Inferior parietal cortex (tissue), 1 donor: Measurements from ENCODE around the gene CDH26.

Source experiments
- DNase-seq: peaks from one replicate; pipeline ENCODE4 v3.0.0-alpha.2; 2016; ENCODE audit errors: extremely low spot score

The CDH26 gene

GRCh38 chr20:59958123-59958522 lies at the start of gene CDH26:
Gene CDH26 (plus strand): TSS chr20:59958423. CDS start chr20:59958727, 304 bp downstream.
- DNase-seq: no peak

GRCh38 chr20:59908855-59909254 lies 49.4 kb upstream of the CDH26 start:
- no peak for DNase-seq

GRCh38 chr20:59911041-59911440 lies 47.2 kb upstream of the CDH26 start:
- no peak for DNase-seq

DNA sequence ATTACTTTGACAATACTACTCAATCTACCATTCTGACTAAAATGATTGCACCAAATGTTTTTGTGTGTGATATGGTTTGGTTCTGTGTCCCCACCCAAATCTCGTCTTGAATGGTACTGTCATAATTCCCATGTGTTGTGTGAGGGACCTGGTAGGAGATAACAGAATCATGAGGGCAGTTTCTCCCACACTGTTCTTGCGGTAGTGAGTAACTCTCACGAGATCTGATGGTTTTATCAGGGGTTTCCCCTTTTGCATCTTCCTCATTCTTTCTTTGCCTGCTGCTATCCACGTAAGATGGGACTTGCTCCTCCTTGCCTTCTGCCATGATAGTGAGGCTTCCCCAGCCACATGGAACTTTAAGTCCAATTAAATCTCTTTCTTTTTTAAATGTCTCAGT lies 45.6 kb upstream of the CDH26 start:
- no peak for DNase-seq

DNA sequence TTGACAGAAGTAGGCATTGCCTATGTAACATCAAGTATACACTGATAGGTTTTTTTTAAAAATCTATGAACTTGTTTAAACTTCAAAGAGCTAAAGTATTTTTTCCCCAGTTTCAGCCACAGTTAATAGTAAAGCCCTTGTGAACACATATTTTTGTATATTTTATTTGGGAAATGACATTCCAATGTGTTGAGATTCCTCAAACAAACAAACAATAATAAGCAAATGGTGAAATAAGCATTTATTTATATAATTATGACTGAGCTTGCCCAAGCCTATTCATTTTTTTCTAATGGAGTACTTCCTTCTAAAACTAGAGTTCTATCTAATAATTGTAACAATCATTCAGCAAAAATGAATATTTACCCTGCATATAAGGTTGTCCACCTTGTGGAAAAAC lies 37.3 kb upstream of the CDH26 start:
- no peak for DNase-seq

DNA sequence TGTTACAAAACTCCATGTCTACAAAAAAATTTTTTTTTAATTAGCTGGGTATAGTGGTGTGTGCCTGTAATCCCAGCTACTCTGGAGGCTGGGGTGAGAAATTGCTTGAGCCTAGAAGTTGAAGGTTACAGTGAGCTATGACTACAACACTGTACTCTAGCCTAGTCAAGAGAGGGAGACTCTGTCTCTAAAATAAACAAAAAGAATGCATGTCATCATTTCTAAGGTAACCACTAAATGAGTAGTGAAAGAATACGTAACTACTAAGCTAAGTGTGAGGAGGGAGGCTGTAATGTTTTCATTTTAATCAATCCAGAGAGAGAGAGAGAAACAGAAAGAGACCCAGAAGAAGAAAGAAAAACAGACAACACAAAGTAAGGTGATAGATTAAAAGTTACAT lies 34.7 kb upstream of the CDH26 start:
- no peak for DNase-seq

DNA sequence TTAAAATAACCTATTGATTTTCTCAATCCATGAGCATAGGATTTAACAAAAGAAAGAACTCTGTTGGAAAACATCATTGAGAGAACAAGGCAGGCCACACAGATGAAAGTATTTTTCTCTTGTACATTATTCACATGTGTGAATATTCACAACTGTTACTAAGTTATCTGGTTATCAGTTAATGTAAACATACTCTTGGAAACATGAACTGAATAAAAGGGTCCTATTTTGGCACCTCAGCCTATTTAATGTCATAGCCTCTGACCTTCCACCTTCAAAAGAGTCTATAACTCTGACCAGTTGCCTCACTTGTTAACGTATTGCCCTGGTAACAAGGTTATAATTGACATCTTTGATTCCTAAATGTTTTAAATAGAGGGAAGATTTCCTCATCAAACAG lies 32.9 kb upstream of the CDH26 start:
- no peak for DNase-seq

DNA sequence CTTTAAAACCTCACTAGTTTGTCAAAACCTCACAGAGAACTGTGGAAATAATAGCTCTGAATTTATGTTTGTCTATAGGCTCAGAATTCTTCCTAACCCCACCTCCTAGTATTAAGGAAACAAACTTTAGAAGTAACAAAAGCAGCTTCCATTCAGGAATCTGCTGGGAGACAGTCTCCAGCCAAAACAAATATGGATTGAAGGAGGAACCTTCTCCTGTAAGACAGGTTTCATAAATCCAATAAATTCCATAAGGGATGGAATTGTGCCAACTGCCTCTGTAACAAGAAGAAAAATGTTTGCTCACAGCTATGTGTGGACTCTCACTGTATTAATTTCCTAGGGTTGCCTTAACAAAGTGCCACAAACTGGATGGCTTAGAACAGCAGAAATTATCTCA lies 32.3 kb upstream of the CDH26 start:
- DNase-seq: no peak

DNA sequence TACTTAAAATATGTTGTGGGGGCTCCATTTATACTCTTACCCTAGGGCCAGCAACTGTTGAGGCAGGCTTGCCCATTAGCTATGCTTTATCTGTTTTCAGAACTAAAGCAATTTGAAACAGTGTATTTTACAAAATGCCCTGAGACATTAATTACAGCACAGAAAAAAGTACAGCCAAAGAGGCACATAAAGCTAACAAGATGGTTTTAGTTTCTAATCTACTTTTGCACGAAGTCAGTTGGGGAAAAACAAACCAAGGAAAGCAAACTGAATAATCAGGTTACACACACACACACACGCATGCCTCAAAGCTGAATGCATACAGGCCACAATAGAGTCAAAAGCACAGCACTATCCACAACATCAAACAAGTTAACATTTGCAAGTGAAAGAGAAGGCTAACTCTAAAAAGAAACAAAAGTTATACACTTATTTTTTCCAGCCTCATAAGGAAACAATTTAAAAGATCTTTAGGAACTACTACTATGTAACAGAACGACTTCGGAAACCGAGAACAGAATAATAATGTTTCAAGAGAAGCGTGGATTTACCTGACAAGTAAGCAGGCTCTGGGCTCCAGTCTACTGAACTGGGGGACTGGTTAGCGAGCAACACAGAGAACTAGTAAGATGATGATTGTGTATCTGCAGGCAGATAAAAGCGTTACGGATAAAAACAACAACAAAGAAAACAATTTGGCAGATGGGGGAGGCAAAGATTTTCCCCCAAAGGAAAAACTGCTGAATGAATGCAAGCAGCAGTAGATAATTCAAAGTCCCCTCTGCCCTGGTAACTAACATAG lies 26.5 kb upstream of the CDH26 start:
- no peak for DNase-seq

DNA sequence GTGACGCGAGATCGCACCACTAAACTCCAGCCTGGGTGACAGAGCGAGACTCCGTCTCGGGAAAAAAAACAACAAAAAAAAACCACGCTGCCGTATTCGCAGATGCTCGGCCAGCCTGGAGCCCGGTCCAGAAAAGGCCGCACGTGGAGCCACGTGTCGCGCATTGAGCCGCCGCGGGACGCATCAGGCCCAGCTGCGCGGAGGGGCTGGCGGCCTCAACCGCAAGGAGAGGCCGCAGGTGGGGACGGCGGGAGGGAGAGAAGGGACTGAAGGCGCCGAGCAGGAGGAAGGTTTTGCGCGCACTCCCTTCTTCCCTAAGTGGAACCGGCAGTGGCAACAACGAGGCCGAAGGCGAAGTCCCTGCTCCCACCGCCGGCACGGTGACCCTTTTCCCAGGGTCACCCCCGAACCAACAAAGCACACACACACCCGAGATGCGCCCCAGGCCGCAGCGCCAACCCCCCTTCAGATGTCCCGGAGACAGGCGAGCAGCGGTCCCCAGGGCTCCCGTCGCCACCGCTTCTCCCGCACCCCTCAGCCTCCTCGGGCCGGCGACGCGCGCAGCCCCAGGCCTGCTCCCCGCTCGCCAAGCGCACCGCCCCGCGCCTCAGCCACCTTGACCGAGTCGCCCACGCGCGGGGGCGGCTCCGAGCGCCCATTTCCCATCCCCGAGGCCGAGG lies 25.5 kb upstream of the CDH26 start:
- no peak for DNase-seq

GRCh38 chr20:59933296-59933848 lies 24.9 kb upstream of the CDH26 start, which contains the start of gene SYCP2:
Gene SYCP2 (minus strand): TSS chr20:59933637. CDS start chr20:59922413, 11,224 bp downstream.
- DNase-seq: no peak

GRCh38 chr20:59933849-59934585 lies 24.2 kb upstream of the CDH26 start:
- DNase-seq: peak; percentile 76

GRCh38 chr20:59935457-59936185 lies 22.6 kb upstream of the CDH26 start:
- no peak for DNase-seq

- no peak for DNase-seq
Measured at GRCh38 chr20:59936409-59936808, 21.8 kb upstream of the CDH26 start.

- DNase-seq: no peak
Measured at GRCh38 chr20:59937150-59937549, 21.1 kb upstream of the CDH26 start.

- DNase-seq: no peak
Measured at GRCh38 chr20:59938221-59938620, 20.0 kb upstream of the CDH26 start.

DNA sequence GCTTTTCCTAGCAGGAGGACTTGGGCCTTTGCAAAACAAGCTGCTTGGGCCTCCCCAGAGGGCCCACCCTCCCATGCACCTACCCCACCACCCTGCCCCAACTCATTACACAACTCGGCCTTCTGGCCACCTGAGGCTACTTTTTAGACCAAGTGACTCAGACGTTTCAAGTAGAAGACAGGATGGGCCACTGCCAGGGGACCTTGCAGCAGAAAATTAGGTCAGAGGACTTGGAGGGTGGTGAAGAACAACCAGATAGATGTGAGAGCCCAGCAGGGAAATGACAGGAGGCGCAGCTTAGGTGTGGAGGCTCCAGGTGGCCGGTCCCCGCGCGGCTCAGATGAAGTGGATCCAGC lies 19.5 kb upstream of the CDH26 start:
- no peak for DNase-seq

- DNase-seq: no peak
Measured at GRCh38 chr20:59939052-59939878, 19.0 kb upstream of the CDH26 start.

GRCh38 chr20:59939879-59940128 lies 18.4 kb upstream of the CDH26 start:
- DNase-seq: no peak

- DNase-seq: peak; percentile 84
Measured at GRCh38 chr20:59940129-59940955, 17.9 kb upstream of the CDH26 start, which contains the start of the genes FAM217B and PPP1R3D. Gene FAM217B (plus strand): TSS chr20:59940389. CDS start chr20:59943944, 3,555 bp downstream. Gene PPP1R3D (minus strand): TSS chr20:59940305. CDS start chr20:59939931, 374 bp downstream.
